Activated naive CD4-positive, alpha-beta T cell treated with anti-CD3 and anti-CD28 coated beads, Interleukin-2, amount 50 U/mL, for 72 hours (primary cell): Measurements from ENCODE around the gene CKMT1B. TPM values are rescaled to one million over a fixed set of nuclear protein-coding genes. Genes with fewer than 3 reads are reported as not detected.
"Not testable (repeated sequence)": the region's sequence is repeated elsewhere in the genome, so short reads cannot be mapped to it uniquely, and the experiment has no call there.

ENCODE experiments used
- ATAC-seq, 2 donors: fragments of 150-1000 bp; cut with Tn5 transposase; 2 replicates each; pipeline ENCODE4 v1.10.0; 2021; ENCODE audit warnings: mild to moderate bottlenecking in 2 of 2, moderate library complexity in 2 of 2
- DNase-seq, 2 donors: peaks; one replicate each; pipeline ENCODE4 v3.0.0; 2021 to 2022; ENCODE audit warnings: low spot score in 2 of 2
- H3K27ac Mint-ChIP-seq, 2 donors: one replicate each; pipeline ENCODE4 v1.8.0; 2022; ENCODE audit warnings: mild to moderate bottlenecking in 2 of 2, mixed read lengths in 2 of 2
- H3K36me3 Mint-ChIP-seq, 2 donors: one replicate each; pipeline ENCODE4 v1.8.0; 2022; ENCODE audit warnings: mixed read lengths in 2 of 2
- H3K9me3 Mint-ChIP-seq, 2 donors: one replicate each; pipeline ENCODE4 v1.8.0; 2022; ENCODE audit warnings: mixed read lengths in 2 of 2
- total RNA-seq, 2 donors: library from RNA; stranded (reverse); gene quantifications; one replicate each; pipeline ENCODE4 v1.2.3, GENCODE V29; 2022

CKMT1B gene
- 1 to 10 TPM in 1 of 2 donors, under 1 TPM in 1; 0.34 to 1.1 TPM for total RNA-seq

DNA sequence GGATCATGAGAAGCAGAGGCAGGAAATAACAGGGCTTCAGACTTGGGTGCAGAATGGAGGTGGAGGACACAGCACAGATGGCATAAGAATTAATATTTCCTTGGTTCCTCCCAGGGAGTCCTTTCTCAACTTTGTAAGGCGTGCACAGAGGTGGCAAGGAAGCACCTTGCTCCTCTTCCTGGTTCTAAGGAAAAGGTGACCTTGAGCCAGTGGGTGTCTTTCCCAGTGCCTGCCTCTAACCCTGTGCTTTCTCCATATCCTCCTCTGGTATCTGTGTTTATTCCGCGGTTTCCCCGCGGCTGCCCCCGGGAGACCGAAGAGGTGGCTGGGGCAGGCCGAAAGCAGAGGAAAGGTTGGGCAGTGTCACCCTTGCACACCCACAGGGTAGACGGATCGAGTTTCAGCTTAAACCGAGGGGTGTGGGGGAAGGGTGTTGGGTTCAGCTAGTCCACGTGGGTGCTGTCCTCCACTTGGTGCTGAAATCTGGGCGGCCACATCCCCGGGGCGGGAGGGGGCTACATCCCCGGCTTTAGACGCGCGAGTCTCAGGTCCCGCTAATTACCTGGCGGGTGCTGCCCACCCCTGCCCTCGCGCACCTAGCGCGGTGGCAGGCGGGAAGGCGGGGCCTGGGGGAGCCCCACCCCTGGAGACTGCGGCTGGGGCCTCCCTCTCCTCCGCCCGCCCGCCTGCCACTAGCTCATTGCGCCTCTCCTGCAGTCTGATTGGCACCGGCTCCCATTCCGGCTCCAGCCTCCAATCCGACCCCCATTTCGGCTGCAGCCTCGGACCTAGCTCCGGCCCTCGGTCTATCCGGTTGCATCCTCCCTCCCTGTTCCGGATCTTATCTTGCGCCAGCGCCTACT, at the start of gene CKMT1B:
CKMT1B (plus strand) TSS at position 700 of the 863 bp plus-strand sequence. CDS start 192 bp downstream, outside the sequence.
- DNase-seq, H3K9me3 Mint-ChIP-seq, H3K36me3 Mint-ChIP-seq, H3K27ac Mint-ChIP-seq: not testable (repeated sequence)
- ATAC-seq, result peak; percentile 8 to 56

DNA sequence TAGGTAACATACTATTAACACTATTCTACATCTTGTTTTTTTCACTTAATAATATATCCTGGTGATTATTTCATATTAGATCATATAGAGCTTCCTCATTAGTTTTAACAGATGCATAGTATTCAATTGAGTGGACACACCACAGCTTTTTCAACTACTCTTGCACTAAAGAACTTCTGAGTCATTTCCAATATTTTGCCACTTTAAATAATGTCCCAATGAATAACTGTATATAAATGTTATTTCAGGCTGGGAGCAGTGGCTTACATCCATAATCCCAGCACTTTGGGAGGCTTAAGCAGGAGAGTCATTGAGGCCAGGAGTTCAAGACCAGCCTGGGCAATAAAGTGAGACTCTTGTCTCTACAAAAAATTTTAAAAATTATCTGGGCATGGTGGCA, 49.6 kb upstream of the CKMT1B start:
- no peaks in the 10 kb centered on the region for H3K9me3 Mint-ChIP-seq
- H3K36me3 Mint-ChIP-seq, result peaks cover 0 to 9% of the 10 kb centered on the region in 2 donors
- ATAC-seq (no peak), DNase-seq (no peak)
- no peak overlapping the region for H3K27ac Mint-ChIP-seq

DNA sequence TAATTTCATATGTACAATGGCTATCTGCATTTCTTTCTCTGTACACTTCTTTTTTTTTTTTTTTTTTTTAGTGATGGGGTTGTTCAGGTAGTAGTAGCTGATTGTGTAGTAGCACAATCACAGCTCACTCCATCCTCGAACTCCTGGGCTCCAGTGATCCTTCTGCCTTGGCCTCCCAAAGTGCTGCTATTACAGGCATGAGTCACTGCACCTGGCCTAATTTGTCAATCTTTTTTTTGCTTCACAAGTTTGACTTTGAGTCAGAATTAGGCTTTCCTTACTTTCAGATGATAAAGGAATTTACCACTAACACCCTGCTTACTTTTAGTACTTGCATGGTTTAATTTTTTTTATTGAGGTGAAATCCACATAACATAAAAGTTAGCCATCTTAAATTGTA, 48.4 kb upstream of the CKMT1B start:
- no peak overlapping the region for H3K27ac Mint-ChIP-seq
- DNase-seq, result no peak
- peaks cover 0 to 9% of the 10 kb centered on the region in 2 donors for H3K36me3 Mint-ChIP-seq
- no peak for ATAC-seq
- no peaks in the 10 kb centered on the region for H3K9me3 Mint-ChIP-seq

DNA sequence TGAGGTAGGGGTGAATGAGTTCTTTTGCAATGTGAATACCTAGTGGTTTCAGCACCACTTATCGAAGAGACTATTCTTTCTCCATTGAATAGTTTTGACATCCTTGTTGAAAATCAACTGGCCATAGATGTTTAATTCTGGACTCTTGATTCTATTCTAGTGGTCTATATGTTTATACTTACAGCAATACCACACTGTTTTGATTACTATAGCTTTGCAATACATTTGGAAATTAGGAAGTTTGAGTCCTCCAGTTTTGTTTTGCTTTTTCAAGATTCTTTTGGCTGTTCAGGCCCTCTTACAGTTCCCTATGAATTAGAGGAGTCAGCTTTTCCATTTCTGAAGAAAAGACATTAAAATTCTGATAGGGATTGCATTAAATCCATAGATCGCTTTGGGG, 46.3 kb upstream of the CKMT1B start:
- no peak for DNase-seq
- no peak for ATAC-seq
- no peaks in the 10 kb centered on the region for H3K9me3 Mint-ChIP-seq
- H3K27ac Mint-ChIP-seq, result no peak overlapping the region
- H3K36me3 Mint-ChIP-seq, result peaks cover 0 to 9% of the 10 kb centered on the region in 2 donors

DNA sequence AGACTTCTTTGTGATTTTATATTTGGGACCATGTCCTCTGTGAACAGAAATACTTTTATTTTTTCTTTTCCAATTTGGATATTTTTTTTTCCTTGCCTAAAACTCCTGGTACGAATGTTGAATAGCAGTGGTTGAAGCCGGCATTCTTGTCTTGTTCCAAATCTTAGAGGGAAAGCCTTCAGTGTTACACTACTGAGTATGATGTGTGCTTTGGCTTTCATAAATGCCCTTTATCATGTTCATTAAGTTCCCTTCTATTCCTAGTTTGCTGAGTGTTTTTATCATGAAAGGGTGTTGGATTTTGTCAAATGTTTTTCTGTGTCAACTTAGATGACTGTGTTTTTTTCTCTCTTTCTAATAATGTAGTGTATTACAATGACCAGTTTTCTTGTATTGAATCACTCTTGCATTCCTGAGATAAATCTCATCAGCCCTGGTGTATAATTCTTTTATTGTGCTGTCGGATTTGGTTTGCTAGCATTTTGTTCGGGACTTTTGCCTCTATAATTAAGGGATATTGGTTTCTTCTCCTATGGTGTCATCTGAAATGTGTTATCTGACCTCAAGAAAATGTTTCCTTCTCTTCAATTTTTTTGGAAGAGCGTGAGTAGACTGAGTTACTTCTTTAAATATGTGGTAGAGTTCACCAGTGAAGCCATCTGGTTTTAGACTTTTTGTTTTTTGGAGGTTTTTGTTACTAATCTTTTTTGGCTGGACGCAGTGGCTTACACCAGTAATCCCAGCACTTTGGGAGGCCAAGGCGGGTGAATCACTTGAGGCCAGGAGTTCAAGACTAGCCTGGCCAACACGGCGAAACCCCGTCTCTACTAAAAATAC, 43.1 kb upstream of the CKMT1B start:
- Mint-ChIP-seq H3K9me3 (no peaks in the 10 kb centered on the region), H3K27ac (peak overlapping the region in 1 of 2 donors; percentile 8), H3K36me3 (peaks cover 0 to 9% of the 10 kb centered on the region in 2 donors)
- no peak for ATAC-seq
- no peak for DNase-seq

DNA sequence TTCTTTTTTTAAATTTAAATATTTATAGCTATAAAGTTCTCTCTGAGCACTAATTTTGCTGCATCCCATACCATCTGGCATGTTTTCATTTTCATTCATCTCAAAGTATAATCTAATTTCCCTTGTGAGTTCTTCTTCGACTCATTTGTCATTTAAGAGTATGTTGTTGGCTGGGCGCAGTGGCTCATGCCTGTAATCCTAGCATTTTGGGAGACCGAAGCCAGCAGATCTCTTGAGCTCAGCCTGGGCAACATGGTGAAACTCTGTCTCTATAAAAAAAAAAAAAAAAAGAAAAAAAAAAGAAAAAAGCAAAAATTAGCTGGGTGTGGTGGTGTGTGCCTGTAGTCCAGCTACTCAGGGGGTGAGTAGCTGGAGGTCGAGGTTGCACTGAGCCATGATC, 41.6 kb upstream of the CKMT1B start:
- DNase-seq (no peak), ATAC-seq (no peak)
- peaks cover 0 to 5% of the 10 kb centered on the region in 2 donors for H3K36me3 Mint-ChIP-seq
- no peak overlapping the region for H3K27ac Mint-ChIP-seq
- no peaks in the 10 kb centered on the region for H3K9me3 Mint-ChIP-seq

DNA sequence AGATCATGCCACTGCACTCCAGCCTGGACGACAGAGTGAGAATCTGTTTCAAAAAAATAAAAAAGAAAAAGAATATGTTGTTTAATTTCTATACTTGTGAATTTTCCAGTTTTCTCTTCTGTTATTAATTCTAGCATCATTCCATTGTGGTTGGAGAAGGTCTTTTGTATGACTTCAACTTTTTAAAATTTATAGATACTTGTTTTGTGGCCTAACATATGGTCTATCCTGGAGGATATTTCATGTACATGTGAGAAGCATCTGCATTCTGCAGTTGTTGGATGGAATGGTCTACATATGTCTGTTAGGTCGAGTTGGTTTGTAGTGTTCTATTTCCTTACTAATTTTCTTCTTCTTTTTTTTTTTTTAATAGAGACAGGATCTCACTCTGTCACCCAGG, 40.8 kb upstream of the CKMT1B start:
- H3K36me3 Mint-ChIP-seq, result no peaks in the 10 kb centered on the region
- ATAC-seq, result no peak
- peak overlapping the region in 1 of 2 donors; percentile 14 for H3K27ac Mint-ChIP-seq
- no peak for DNase-seq
- H3K9me3 Mint-ChIP-seq, result no peaks in the 10 kb centered on the region

DNA sequence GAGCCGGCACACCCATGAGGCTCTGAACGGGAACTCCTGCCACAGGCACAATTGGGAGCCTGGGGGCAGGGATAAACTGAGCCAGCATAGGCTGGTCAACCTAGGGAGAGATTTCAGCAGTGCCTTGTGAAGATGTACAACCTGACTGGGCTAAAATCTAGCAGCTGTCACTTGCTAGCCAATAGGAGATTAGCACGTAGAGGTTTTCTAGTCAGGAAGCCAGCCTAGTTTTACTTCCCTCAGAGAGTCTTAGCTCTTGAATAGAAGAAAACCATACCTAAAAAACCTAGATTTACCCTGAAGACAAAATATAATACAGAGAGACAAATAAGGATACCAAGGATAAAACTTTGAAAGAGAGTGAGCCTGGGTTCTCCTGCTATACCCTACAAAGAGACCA, 31.1 kb upstream of the CKMT1B start:
- not testable (repeated sequence) for ATAC-seq, H3K9me3 Mint-ChIP-seq, H3K27ac Mint-ChIP-seq, H3K36me3 Mint-ChIP-seq, DNase-seq

DNA sequence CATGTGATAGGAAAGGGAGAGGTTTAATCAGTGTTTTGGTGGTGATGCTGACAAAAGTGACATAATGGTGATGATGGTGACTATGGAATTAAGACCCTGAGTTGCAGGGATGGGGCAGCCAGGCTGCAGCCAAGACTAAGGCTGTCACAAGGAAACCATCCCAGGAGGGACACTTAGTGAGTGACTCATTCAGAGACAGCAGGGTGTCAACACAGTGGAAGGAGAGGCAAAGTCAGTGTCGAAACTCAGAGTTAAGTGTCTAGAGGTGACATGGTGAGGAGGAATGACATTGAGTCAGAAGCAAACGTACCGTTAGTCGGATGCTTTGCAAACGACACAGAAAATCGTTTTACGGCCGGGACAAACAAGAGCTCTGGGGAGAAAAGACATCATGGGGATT, 30.0 kb upstream of the CKMT1B start:
- not testable (repeated sequence) for ATAC-seq, H3K27ac Mint-ChIP-seq, H3K9me3 Mint-ChIP-seq, H3K36me3 Mint-ChIP-seq, DNase-seq

DNA sequence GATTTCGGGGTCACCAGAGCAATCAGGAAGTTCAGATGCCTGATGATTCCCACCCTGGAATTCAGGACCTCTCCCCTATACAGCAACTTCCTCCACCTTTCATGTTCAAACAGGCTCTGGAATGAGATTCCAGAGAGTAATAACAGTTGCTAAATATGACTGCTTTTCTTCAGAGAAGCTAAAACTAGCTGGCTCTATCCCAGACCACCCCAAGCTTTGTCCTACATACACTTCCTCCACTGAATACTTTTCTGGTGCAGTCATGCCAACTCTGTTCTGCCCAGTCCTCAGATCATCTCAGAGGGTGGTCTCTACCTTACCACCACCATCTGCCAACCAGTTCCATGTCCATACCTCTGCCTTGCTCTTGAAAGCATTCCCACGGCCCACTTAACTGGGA, 27.2 kb upstream of the CKMT1B start:
- H3K9me3 Mint-ChIP-seq, H3K27ac Mint-ChIP-seq, DNase-seq, ATAC-seq, H3K36me3 Mint-ChIP-seq: not testable (repeated sequence)

DNA sequence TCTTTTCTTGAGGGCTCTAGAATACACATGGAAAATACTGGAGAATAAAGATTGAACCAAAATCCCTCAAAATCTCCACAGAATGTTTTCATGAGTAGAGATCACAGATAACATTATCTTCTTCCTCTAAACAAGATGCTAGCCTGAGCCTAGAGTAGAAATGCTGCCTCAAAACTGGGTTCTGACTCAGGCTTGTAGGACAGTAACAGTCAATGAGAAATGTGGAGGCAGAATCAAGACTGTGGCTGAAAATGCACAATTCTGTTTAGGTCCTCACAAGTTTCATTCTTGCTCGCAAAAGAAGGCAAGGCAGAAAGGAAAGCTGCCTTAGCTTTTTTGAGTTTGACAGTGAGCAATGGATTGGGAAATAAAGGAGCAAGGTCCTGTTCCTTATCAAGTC, 19.2 kb upstream of the CKMT1B start:
- not testable (repeated sequence) for H3K36me3 Mint-ChIP-seq, H3K9me3 Mint-ChIP-seq, DNase-seq, H3K27ac Mint-ChIP-seq
- ATAC-seq, result peak; percentile 33 to 71

DNA sequence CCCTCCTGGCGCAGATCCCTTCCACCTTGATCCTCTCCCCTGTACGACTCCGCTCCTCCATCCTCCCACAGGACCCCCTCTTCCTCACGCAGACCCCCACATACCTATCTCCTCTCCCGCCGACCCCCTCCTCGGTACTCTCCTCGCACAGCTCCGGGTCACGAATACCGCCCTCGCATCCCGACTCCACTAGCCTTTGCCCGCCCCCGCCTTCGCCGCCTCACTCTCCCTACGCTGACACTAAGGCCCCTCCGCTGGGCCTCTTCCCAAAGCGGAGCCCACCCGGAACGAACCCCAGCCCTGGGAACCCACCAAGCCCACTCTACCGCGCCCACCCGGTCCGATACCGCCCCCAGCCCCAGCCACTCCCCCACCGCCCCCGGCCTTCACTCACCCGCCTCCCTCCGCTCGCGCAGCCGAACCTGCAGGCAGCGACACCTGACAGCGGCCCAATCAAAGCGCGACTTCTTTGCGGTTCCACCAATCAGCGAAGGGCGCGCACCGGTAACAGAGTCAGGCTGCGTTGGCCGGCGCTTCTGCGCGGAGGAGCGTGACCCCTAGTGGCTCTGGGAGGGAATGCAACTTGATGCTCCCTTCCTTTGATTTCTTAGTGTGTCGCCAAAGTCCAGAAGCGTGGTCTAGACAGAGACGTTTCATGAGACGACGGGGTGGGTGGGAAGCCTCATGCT, 3.9 kb upstream of the CKMT1B start, which contains the start of gene PPIP5K1:
PPIP5K1 (minus strand) TSS at position 431 of the 689 bp plus-strand sequence. CDS start 5,704 bp downstream, outside the sequence.
- not testable (repeated sequence) for DNase-seq, H3K36me3 Mint-ChIP-seq, H3K9me3 Mint-ChIP-seq, H3K27ac Mint-ChIP-seq
- ATAC-seq, result peak; percentile 99 to 100

DNA sequence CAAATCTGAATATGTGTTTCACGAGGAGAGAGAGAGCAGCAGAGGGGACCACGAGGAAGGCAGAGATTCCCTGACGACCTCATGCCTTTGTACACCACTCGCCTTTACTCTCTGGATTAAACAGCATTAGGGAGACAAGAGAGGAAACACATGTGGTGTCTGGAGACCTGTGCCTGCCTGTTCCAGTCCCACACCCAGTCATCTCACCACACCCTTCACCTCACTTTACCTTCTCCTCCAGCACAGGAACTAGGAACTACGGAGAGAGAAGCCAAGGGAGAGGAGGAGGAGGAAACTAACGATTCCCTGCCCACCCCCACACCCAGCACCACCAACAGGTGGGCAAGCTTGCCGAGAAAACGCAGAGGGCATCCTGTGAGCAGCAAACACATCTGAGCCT, 986 bp upstream of the CKMT1B start:
- not testable (repeated sequence) for H3K27ac Mint-ChIP-seq, H3K36me3 Mint-ChIP-seq, ATAC-seq, H3K9me3 Mint-ChIP-seq, DNase-seq

DNA sequence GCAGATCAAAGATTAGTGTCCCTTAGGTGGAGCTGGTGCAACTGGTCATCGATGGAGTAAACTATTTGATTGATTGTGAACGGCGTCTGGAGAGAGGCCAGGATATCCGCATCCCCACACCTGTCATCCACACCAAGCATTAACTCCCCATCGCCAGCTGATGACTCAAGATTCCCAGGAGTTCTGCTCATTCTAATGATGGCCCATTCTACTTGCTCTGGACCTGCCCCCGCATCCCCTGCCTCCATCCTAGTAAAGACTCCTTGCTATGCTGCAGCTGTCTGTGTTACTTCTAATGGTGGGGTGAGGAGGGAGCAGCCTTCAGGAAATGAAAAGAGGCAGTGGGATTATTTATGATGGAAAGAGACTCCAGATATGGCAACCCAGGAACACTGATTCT, 5.3 kb downstream of the CKMT1B start:
- H3K36me3 Mint-ChIP-seq, DNase-seq, ATAC-seq, H3K27ac Mint-ChIP-seq, H3K9me3 Mint-ChIP-seq: not testable (repeated sequence)

DNA sequence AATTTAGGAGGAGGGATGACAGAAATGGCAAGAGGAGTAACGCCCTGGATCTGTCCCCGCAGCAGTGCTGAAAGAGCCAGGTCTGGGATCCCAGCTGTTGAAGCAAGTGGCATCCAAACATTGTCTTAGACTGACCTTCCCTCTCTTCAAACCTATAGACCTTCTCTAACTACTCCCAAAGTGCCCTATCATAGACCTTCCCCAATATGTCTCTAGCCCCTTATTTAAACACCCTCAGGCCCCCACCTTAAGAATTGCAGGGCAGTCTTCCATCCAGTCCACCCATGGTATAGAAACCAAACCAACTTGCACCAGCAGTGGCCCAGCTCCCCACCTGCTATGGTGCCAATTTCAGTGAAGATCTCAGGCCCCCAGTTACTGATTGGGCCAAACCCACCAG, 6.4 kb downstream of the CKMT1B start:
- not testable (repeated sequence) for H3K27ac Mint-ChIP-seq, DNase-seq, H3K9me3 Mint-ChIP-seq, H3K36me3 Mint-ChIP-seq, ATAC-seq

DNA sequence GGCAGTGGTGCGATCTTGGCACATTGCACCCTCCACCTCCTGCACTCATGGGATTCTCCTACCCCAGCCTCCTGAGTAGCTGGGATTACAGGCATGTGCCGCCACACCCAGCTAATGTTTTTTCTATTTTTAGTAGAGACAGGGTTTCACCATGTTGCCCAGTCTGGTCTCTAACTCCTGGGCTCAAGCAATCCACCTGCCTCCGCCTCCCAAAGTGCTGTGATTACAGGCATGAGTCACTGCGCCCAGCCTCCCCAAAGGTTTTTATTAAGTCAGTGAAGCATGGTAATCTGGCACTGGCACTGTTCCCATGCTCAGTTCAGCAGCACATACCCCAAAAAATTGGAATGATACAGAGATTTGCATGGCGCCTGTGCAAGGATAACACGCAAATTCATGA, 8.4 kb downstream of the CKMT1B start:
- not testable (repeated sequence) for H3K27ac Mint-ChIP-seq

DNA sequence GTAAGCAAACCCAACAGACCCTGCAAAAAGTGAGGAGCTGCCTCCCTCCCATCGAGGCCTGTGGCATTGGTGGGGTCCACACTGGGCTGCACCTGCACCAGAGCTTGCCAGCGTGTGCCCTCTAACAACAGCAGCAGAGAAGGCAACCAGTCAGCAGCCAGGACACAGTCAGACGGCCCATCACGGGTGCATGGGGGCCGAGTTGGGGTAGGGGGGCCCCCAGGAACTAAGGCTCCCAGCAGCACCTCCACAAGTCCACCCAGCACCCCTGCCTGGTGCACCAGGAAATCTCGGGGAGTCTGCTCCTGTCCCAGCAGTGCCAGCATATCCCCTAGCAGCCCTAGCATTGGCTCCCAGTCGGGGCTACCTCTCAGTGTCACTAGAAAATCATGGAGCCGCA, 23.9 kb downstream of the CKMT1B start:
- H3K27ac Mint-ChIP-seq, H3K9me3 Mint-ChIP-seq, H3K36me3 Mint-ChIP-seq, ATAC-seq, DNase-seq: not testable (repeated sequence)

More for the DNA sequence above, 8.4 kb downstream of the CKMT1B start:
- not testable (repeated sequence) for ATAC-seq, DNase-seq, H3K36me3 Mint-ChIP-seq, H3K9me3 Mint-ChIP-seq
